Caco-2 (cell line): ENCODE results near the gene B3GNT7. TPM values are rescaled to one million over a fixed set of nuclear protein-coding genes. Genes with fewer than 3 reads are reported as not detected.

ENCODE experiments used
- BruUV-seq: library from RNA; stranded (reverse); fragments of 400-500 nt; replicated peaks from 2 replicates; lab custom pipeline; 2021; lab: Mats Ljungman, UMichigan
- CTCF ChIA-PET: fragments of 300-600 bp; sonication (Branson Sonifier 250); formaldehyde crosslinking; loops from one replicate; lab custom pipeline; 2022; ENCODE audit warnings: antibody characterized with exemption; lab: Charles Lee
- POLR2A ChIA-PET: fragments of 300-600 bp; sonication (Branson Sonifier 250); formaldehyde crosslinking; loops from one replicate; lab custom pipeline; 2022; ENCODE audit warnings: antibody characterized with exemption; lab: Charles Lee
- DNase-seq, 2 experiments: peaks; one replicate each; pipeline versions ENCODE4 v3.0.0 to v3.0.0-alpha.2; 2020 to 2022
- H3K27me3 ChIP-seq: replicated peaks from 2 replicates; pipeline ENCODE4 v1.6.0; 2011; ENCODE audit warnings: low read length; ENCODE audit not compliant: control insufficient read depth, insufficient read depth
- H3K36me3 ChIP-seq: 2 replicates; pipeline ENCODE4 v1.5.1; 2011; ENCODE audit warnings: low read length; ENCODE audit not compliant: control insufficient read depth, insufficient read depth
- H3K4me1 ChIP-seq: fragments of 250-450 bp; sonication (Bioruptor Pico); 2 replicates; pipeline ENCODE4 v1.5.1; 2020; ENCODE audit warnings: mild to moderate bottlenecking
- H3K4me3 ChIP-seq: 2 replicates; pipeline ENCODE4 v1.5.1; 2011; ENCODE audit warnings: low read depth, mild to moderate bottlenecking, control low read depth, low read length
- H3K9me3 ChIP-seq: fragments of 250-450 bp; sonication (Bioruptor Pico); 2 replicates; pipeline ENCODE4 v1.5.1; 2020; ENCODE audit warnings: mild to moderate bottlenecking, moderate library complexity
- H3K27ac Mint-ChIP-seq: one replicate; pipeline ENCODE4 v1.8.0; 2022; ENCODE audit warnings: mixed read lengths; ENCODE audit not compliant: unreplicated experiment
- H3K27me3 Mint-ChIP-seq: one replicate; pipeline ENCODE4 v1.8.0; 2022; ENCODE audit warnings: mixed read lengths; ENCODE audit not compliant: insufficient read depth, unreplicated experiment
- H3K36me3 Mint-ChIP-seq: one replicate; pipeline ENCODE4 v1.8.0; 2022; ENCODE audit warnings: mild to moderate bottlenecking, mixed read lengths; ENCODE audit not compliant: insufficient read depth, unreplicated experiment
- H3K4me1 Mint-ChIP-seq: one replicate; pipeline ENCODE4 v1.8.0; 2022; ENCODE audit warnings: low read depth, mixed read lengths; ENCODE audit not compliant: unreplicated experiment
- H3K4me3 Mint-ChIP-seq: one replicate; pipeline ENCODE4 v1.8.0; 2022; ENCODE audit warnings: mild to moderate bottlenecking, moderate library complexity, mixed read lengths; ENCODE audit not compliant: unreplicated experiment
- H3K9me3 Mint-ChIP-seq: one replicate; pipeline ENCODE4 v1.8.0; 2022; ENCODE audit warnings: mixed read lengths; ENCODE audit not compliant: unreplicated experiment
- CTCF ChIP-seq, 2 experiments: fragments of 200-600 bp in 1 of 2; IDR thresholded peaks; 1 replicate in 1 of 2; 2 replicates in 1 of 2; pipeline versions ENCODE4 v1.5.1 to v1.8.0; 2011 to 2022; ENCODE audit warnings: antibody characterized with exemption in 1 of 2, control low read depth in 1 of 2, inconsistent platforms in 1 of 2, low read depth in 1 of 2, low read length in 1 of 2, mild to moderate bottlenecking in 1 of 2, moderate library complexity in 1 of 2; ENCODE audit not compliant: insufficient read depth in 1 of 2, severe bottlenecking in 1 of 2, unreplicated experiment in 1 of 2
- intact Hi-C: fragments of 100-400 bp; cut with micrococcal nuclease; formaldehyde crosslinking; loops from one replicate; pipeline ENCODE4 v1.10.0; 2022; ENCODE audit not compliant: unreplicated experiment
- total RNA-seq: library from RNA; stranded (reverse); gene quantifications from 2 replicates; pipeline ENCODE4 v1.2.3, GENCODE V29; 2022

Gene B3GNT7
- total RNA-seq, 1 experiment from 2014 or later, result 2.7 TPM

GRCh38 chr2:231364061-231364460 lies 31.4 kb upstream of the B3GNT7 start:
- DNase-seq, result no peak

GRCh38 chr2:231364961-231365810 lies 30.3 kb upstream of the B3GNT7 start:
- H3K27me3 ChIP-seq, result no peaks in the 10 kb centered on the region
- ChIA-PET CTCF (no interaction called here), POLR2A (no interaction called here)
- Mint-ChIP-seq H3K4me1 (peaks cover 18% of the 10 kb centered on the region), H3K4me3 (peak overlapping the region; percentile 63), H3K9me3 (no peaks in the 10 kb centered on the region), H3K27ac (peak overlapping the region; percentile 84), H3K27me3 (no peaks in the 10 kb centered on the region), H3K36me3 (no peaks in the 10 kb centered on the region)
- H3K4me3 ChIP-seq, result no peak overlapping the region
- DNase-seq, result peak; percentile 66 to 76
- intact Hi-C loops, result no loop called here
- H3K9me3 ChIP-seq, result no peaks in the 10 kb centered on the region
- TF ChIP-seq CTCF (IDR thresholded peaks at IDR 0.05; ENCODE audit: insufficient read depth in 1 of 2, low read depth in 1 of 2, low read length in 1 of 2, severe bottlenecking in 1 of 2, unreplicated experiment in 1 of 2), result no peak
- no TSS peak for BruUV-seq
- no peaks in the 10 kb centered on the region for H3K36me3 ChIP-seq
- peaks cover 20% of the 10 kb centered on the region for H3K4me1 ChIP-seq

More at GRCh38 chr2:231364061-231364460, 31.4 kb upstream of the B3GNT7 start:
- no peaks in the 10 kb centered on the region for H3K9me3 Mint-ChIP-seq
- ChIA-PET POLR2A (no interaction called here), CTCF (no interaction called here)
- no TSS peak for BruUV-seq
- Histone ChIP-seq H3K4me1 (peaks cover 20% of the 10 kb centered on the region), H3K36me3 (no peaks in the 10 kb centered on the region), H3K9me3 (no peaks in the 10 kb centered on the region), H3K4me3 (no peak overlapping the region), H3K27me3 (no peaks in the 10 kb centered on the region)
- H3K36me3 Mint-ChIP-seq, result no peaks in the 10 kb centered on the region
- H3K27ac Mint-ChIP-seq, result no peak overlapping the region
- no peak for TF ChIP-seq CTCF (IDR thresholded peaks at IDR 0.05; ENCODE audit: insufficient read depth in 1 of 2, low read depth in 1 of 2, low read length in 1 of 2, severe bottlenecking in 1 of 2, unreplicated experiment in 1 of 2)
- peaks cover 18% of the 10 kb centered on the region for H3K4me1 Mint-ChIP-seq
- no peak overlapping the region for H3K4me3 Mint-ChIP-seq
- no peaks in the 10 kb centered on the region for H3K27me3 Mint-ChIP-seq
- intact Hi-C loops, result no loop called here

GRCh38 chr2:231367178-231367577 lies 28.3 kb upstream of the B3GNT7 start:
- CTCF ChIA-PET, result no interaction called here
- no peaks in the 10 kb centered on the region for H3K36me3 ChIP-seq
- BruUV-seq, result no TSS peak
- POLR2A ChIA-PET, result no interaction called here
- no peaks in the 10 kb centered on the region for H3K9me3 Mint-ChIP-seq
- no peak for DNase-seq
- H3K9me3 ChIP-seq, result no peaks in the 10 kb centered on the region
- no peak for TF ChIP-seq CTCF (IDR thresholded peaks at IDR 0.05; ENCODE audit: insufficient read depth in 1 of 2, low read depth in 1 of 2, low read length in 1 of 2, severe bottlenecking in 1 of 2, unreplicated experiment in 1 of 2)
- no peak overlapping the region for H3K4me3 ChIP-seq
- H3K27ac Mint-ChIP-seq, result no peak overlapping the region
- H3K4me1 ChIP-seq, result peaks cover 13% of the 10 kb centered on the region
- no peaks in the 10 kb centered on the region for H3K36me3 Mint-ChIP-seq
- no peaks in the 10 kb centered on the region for H3K27me3 ChIP-seq
- no peaks in the 10 kb centered on the region for H3K27me3 Mint-ChIP-seq
- no peak overlapping the region for H3K4me3 Mint-ChIP-seq
- peaks cover 10% of the 10 kb centered on the region for H3K4me1 Mint-ChIP-seq
- intact Hi-C loops, result no loop called here
